ENCODE measurements around the gene SGPP2. TPM values are rescaled to one million over a fixed set of nuclear protein-coding genes. Genes with fewer than 3 reads are reported as not detected.

The SGPP2 gene
- total RNA-seq, 1 donor from 2014 or later = 0.20 TPM

- Mint-ChIP-seq H3K9me3 (ENCODE audit: unreplicated experiment) (peaks cover 5% of the 10 kb centered on the region), H3K4me1 (ENCODE audit: low read depth, unreplicated experiment) (no peaks in the 10 kb centered on the region), H3K36me3 (ENCODE audit: low read depth, unreplicated experiment) (no peaks in the 10 kb centered on the region), H3K27me3 (ENCODE audit: low read depth, unreplicated experiment) (no peaks in the 10 kb centered on the region), H3K4me3 (ENCODE audit: unreplicated experiment) (no peak overlapping the region), H3K27ac (ENCODE audit: unreplicated experiment) (no peak overlapping the region)
- Histone ChIP-seq H3K4me2 (ENCODE audit: low read length) (no peak overlapping the region), H3K36me3 (ENCODE audit: insufficient read depth, low read length) (no peaks in the 10 kb centered on the region), H3K9ac (ENCODE audit: low read length) (no peak overlapping the region), H3K27ac (ENCODE audit: low read depth, low read length) (no peak overlapping the region), H2AFZ (ENCODE audit: low read depth, low read length) (no peak overlapping the region), H3K27me3 (ENCODE audit: insufficient read depth, low read length) (no peaks in the 10 kb centered on the region), H3K79me2 (ENCODE audit: insufficient read depth, low read length) (no peaks in the 10 kb centered on the region), H3K4me3 (ENCODE audit: insufficient read depth, low read depth, low read length) (no peak overlapping the region), H3K9me3 (ENCODE audit: insufficient read depth, low read depth, low read length) (no peaks in the 10 kb centered on the region), H3K4me1 (ENCODE audit: insufficient read depth, low read length) (no peaks in the 10 kb centered on the region), H4K20me1 (ENCODE audit: insufficient read depth, low read length) (no peaks in the 10 kb centered on the region)
- TF ChIP-seq CTCF (IDR thresholded peaks at IDR 0.05; ENCODE audit: insufficient read depth, low read depth, low read length) = no peak
- TF ChIP-seq EZH2 (IDR thresholded peaks at IDR 0.05; ENCODE audit: insufficient read depth, low read length) = no peak
- no peak for FAIRE-seq
- DNase-seq (ENCODE audit: low read depth) = no peak
Measured at GRCh38 chr2:222523783-222524544, 99.6 kb downstream of the SGPP2 start.

- Mint-ChIP-seq H3K27me3 (ENCODE audit: low read depth, unreplicated experiment) (peaks cover 1% of the 10 kb centered on the region), H3K36me3 (ENCODE audit: low read depth, unreplicated experiment) (no peaks in the 10 kb centered on the region), H3K27ac (ENCODE audit: unreplicated experiment) (no peak overlapping the region), H3K4me3 (ENCODE audit: unreplicated experiment) (no peak overlapping the region), H3K9me3 (ENCODE audit: unreplicated experiment) (peaks cover 5% of the 10 kb centered on the region), H3K4me1 (ENCODE audit: low read depth, unreplicated experiment) (no peaks in the 10 kb centered on the region)
- Histone ChIP-seq H2AFZ (ENCODE audit: low read depth, low read length) (no peak overlapping the region), H3K4me3 (ENCODE audit: insufficient read depth, low read depth, low read length) (no peak overlapping the region), H3K4me2 (ENCODE audit: low read length) (no peak overlapping the region), H3K27ac (ENCODE audit: low read depth, low read length) (no peak overlapping the region), H3K79me2 (ENCODE audit: insufficient read depth, low read length) (no peaks in the 10 kb centered on the region), H3K27me3 (ENCODE audit: insufficient read depth, low read length) (no peaks in the 10 kb centered on the region), H4K20me1 (ENCODE audit: insufficient read depth, low read length) (no peaks in the 10 kb centered on the region), H3K36me3 (ENCODE audit: insufficient read depth, low read length) (no peaks in the 10 kb centered on the region), H3K9ac (ENCODE audit: low read length) (no peak overlapping the region), H3K4me1 (ENCODE audit: insufficient read depth, low read length) (no peaks in the 10 kb centered on the region), H3K9me3 (ENCODE audit: insufficient read depth, low read depth, low read length) (no peaks in the 10 kb centered on the region)
- no peak for TF ChIP-seq CTCF (IDR thresholded peaks at IDR 0.05; ENCODE audit: insufficient read depth, low read depth, low read length)
- no peak for TF ChIP-seq EZH2 (IDR thresholded peaks at IDR 0.05; ENCODE audit: insufficient read depth, low read length)
- no peak for DNase-seq (ENCODE audit: low read depth)
- no peak for FAIRE-seq
Measured at GRCh38 chr2:222525811-222526210, 101.5 kb downstream of the SGPP2 start.

Measured in astrocyte (in vitro differentiated cells and primary cell).